H1 (cell line): ENCODE data around the gene BCKDHA. TPM values are rescaled to one million over a fixed set of nuclear protein-coding genes. Genes with fewer than 3 reads are reported as not detected.

Experiments
- CTCF ChIA-PET: fragments of 300-600 bp; sonication (Branson Sonifier 250); formaldehyde crosslinking; loops from one replicate; lab custom pipeline; 2021; ENCODE audit not compliant: partially characterized antibody; lab: Charles Lee
- POLR2A ChIA-PET: fragments of 300-600 bp; sonication (Branson Sonifier 250); formaldehyde crosslinking; loops from one replicate; lab custom pipeline; 2021; ENCODE audit warnings: inconsistent platforms; ENCODE audit not compliant: partially characterized antibody; lab: Charles Lee
- DNase-seq, 2 experiments: peaks; one replicate each; pipeline versions ENCODE4 v3.0.0 to v3.0.0-alpha.2; 2010 to 2022; ENCODE audit warnings: low spot score in 2 of 2, low read depth in 1 of 2, mixed read lengths in 1 of 2
- FAIRE-seq: peaks from 2 replicates; lab custom pipeline; 2011; peaks lifted over from hg19 to GRCh38; lab: Jason Lieb, UNC
- H2AFZ ChIP-seq: 2 replicates; pipeline ENCODE4 v1.8.1; 2012; ENCODE audit warnings: low read length, inconsistent platforms
- H2AK5ac ChIP-seq: 2 replicates; pipeline ENCODE4 v1.6.1; 2013; ENCODE audit warnings: low read depth, low read length
- H2BK120ac ChIP-seq: replicated peaks from 2 replicates; pipeline ENCODE3; 2013; ENCODE audit warnings: low read depth, low read length, inconsistent platforms
- H2BK12ac ChIP-seq: 2 replicates; pipeline ENCODE4 v1.6.1; 2013; ENCODE audit warnings: low read depth, low read length
- H2BK15ac ChIP-seq: 2 replicates; pipeline ENCODE4 v1.6.1; 2013; ENCODE audit warnings: low read length
- H2BK20ac ChIP-seq: 2 replicates; pipeline ENCODE4 v1.6.1; 2013; ENCODE audit warnings: low read length
- H2BK5ac ChIP-seq: 2 replicates; pipeline ENCODE4 v1.6.1; 2013; ENCODE audit warnings: low read depth, low read length
- H3K14ac ChIP-seq: 2 replicates; pipeline ENCODE4 v1.6.1; 2013; ENCODE audit warnings: inconsistent platforms; ENCODE audit not compliant: insufficient read length
- H3K18ac ChIP-seq: 2 replicates; pipeline ENCODE4 v1.6.1; 2013; ENCODE audit warnings: low read length; ENCODE audit errors: extremely low read depth
- H3K23ac ChIP-seq: 2 replicates; pipeline ENCODE4 v1.6.1; 2013; ENCODE audit warnings: inconsistent platforms; ENCODE audit not compliant: insufficient read length
- H3K23me2 ChIP-seq: 2 replicates; pipeline ENCODE4 v1.6.1; 2013; ENCODE audit warnings: low read depth, low read length
- H3K27ac ChIP-seq: 2 replicates; pipeline ENCODE4 v1.6.1; 2011; ENCODE audit warnings: low read depth, low read length, inconsistent platforms
- H3K27me3 ChIP-seq, 4 experiments: replicated peaks in 1 of 4; 1 replicate in 1 of 4; 2 replicates in 3 of 4; pipeline versions ENCODE4 v1.6.1 to v1.8.1; 2011 to 2013; ENCODE audit warnings: low read length in 3 of 4, mild to moderate bottlenecking in 3 of 4, inconsistent platforms in 2 of 4, mixed read lengths in 2 of 4, moderate library complexity in 1 of 4; ENCODE audit not compliant: control insufficient read depth in 3 of 4, insufficient read depth in 3 of 4; ENCODE audit errors: extremely low read depth in 1 of 4
- H3K36me3 ChIP-seq, 4 experiments: 2 replicates each; pipeline versions ENCODE4 v1.6.1 to v1.8.1; 2011 to 2013; ENCODE audit warnings: mild to moderate bottlenecking in 4 of 4, low read length in 3 of 4, moderate library complexity in 2 of 4, control low read depth in 1 of 4, inconsistent platforms in 1 of 4; ENCODE audit not compliant: insufficient read depth in 4 of 4, control insufficient read depth in 2 of 4
- H3K4ac ChIP-seq: replicated peaks from 2 replicates; pipeline ENCODE3; 2013; ENCODE audit warnings: low read length, low read depth, mixed read lengths, inconsistent platforms; ENCODE audit not compliant: insufficient read length
- H3K4me1 ChIP-seq, 4 experiments: replicated peaks in 1 of 4; 1 replicate in 1 of 4; 2 replicates in 3 of 4; pipeline versions ENCODE4 v1.6.1 to v1.8.1; 2011 to 2013; ENCODE audit warnings: low read length in 3 of 4, inconsistent platforms in 2 of 4, mixed read lengths in 1 of 4; ENCODE audit not compliant: insufficient read depth in 4 of 4, control insufficient read depth in 3 of 4
- H3K4me2 ChIP-seq, 2 experiments: 2 replicates each; pipeline versions ENCODE4 v1.6.1 to v1.8.1; 2011 to 2013; ENCODE audit warnings: low read depth in 2 of 2, low read length in 2 of 2, control low read depth in 1 of 2, inconsistent platforms in 1 of 2, mild to moderate bottlenecking in 1 of 2; ENCODE audit not compliant: insufficient read depth in 1 of 2
- H3K4me3 ChIP-seq, 4 experiments: fragments of 200-600, 300-600 bp in 1 of 4; sonication (generic), shearing (Covaris generic), sonication (Bioruptor Twin) in 1 of 4; 2 replicates each; pipeline versions ENCODE4 v1.5.1 to v1.8.1; 2011 to 2016; ENCODE audit warnings: low read length in 4 of 4, low read depth in 3 of 4, control low read depth in 2 of 4, inconsistent platforms in 2 of 4, mild to moderate bottlenecking in 2 of 4, mixed read lengths in 1 of 4, moderate library complexity in 1 of 4; ENCODE audit not compliant: insufficient read depth in 2 of 4; ENCODE audit errors: extremely low read depth in 1 of 4
- H3K56ac ChIP-seq: replicated peaks from 2 replicates; pipeline ENCODE3; 2013; ENCODE audit warnings: low read depth, mild to moderate bottlenecking, mixed read lengths, low read length, inconsistent platforms; ENCODE audit not compliant: insufficient read length
- H3K79me1 ChIP-seq: 2 replicates; pipeline ENCODE4 v1.6.1; 2013; ENCODE audit warnings: low read depth, low read length, control low read depth
- H3K79me2 ChIP-seq, 2 experiments: 2 replicates each; pipeline versions ENCODE4 v1.6.1 to v1.8.1; 2012 to 2013; ENCODE audit warnings: low read length in 2 of 2, mild to moderate bottlenecking in 2 of 2, inconsistent platforms in 1 of 2; ENCODE audit not compliant: insufficient read depth in 2 of 2, control insufficient read depth in 1 of 2
- H3K9ac ChIP-seq, 4 experiments: replicated peaks in 1 of 4; 1 replicate in 1 of 4; 2 replicates in 3 of 4; pipeline versions ENCODE4 v1.6.1 to v1.8.1; 2011 to 2013; ENCODE audit warnings: low read depth in 3 of 4, low read length in 3 of 4, control low read depth in 2 of 4, mild to moderate bottlenecking in 2 of 4, moderate library complexity in 2 of 4, inconsistent platforms in 1 of 4; ENCODE audit errors: extremely low read depth in 1 of 4
- H3K9me3 ChIP-seq, 2 experiments: 2 replicates each; pipeline versions ENCODE4 v1.6.1 to v1.8.1; 2012 to 2013; ENCODE audit warnings: mild to moderate bottlenecking in 2 of 2, moderate library complexity in 2 of 2, control low read depth in 1 of 2, inconsistent platforms in 1 of 2, low read depth in 1 of 2, low read length in 1 of 2, mixed read lengths in 1 of 2; ENCODE audit not compliant: insufficient read depth in 2 of 2
- H4K20me1 ChIP-seq, 2 experiments: replicated peaks in 1 of 2; 2 replicates each; pipeline versions ENCODE3 to v1.8.1; 2011 to 2013; ENCODE audit warnings: inconsistent platforms in 2 of 2, low read length in 2 of 2, mild to moderate bottlenecking in 1 of 2; ENCODE audit not compliant: insufficient read depth in 2 of 2, control insufficient read depth in 1 of 2
- H4K5ac ChIP-seq: 2 replicates; pipeline ENCODE4 v1.6.1; 2013; ENCODE audit warnings: low read length, low read depth, mixed read lengths, inconsistent platforms; ENCODE audit not compliant: insufficient read length
- H4K8ac ChIP-seq: 2 replicates; pipeline ENCODE4 v1.8.0; 2013; ENCODE audit warnings: mild to moderate bottlenecking, moderate library complexity, low read length, inconsistent platforms; ENCODE audit not compliant: insufficient read depth; ENCODE audit errors: extremely low read depth
- H4K91ac ChIP-seq: replicated peaks from 2 replicates; pipeline ENCODE3; 2013; ENCODE audit warnings: low read length, mixed read lengths, inconsistent platforms; ENCODE audit not compliant: insufficient read length
- CBX5 ChIP-seq: fragments of 300-800, 300-1000 bp; sonication (generic); IDR thresholded peaks from 2 replicates; pipeline ENCODE4 v1.7.1; 2016; ENCODE audit warnings: antibody characterized with exemption, low read length, low read depth
- GABPA ChIP-seq: IDR thresholded peaks from 2 replicates; pipeline ENCODE4 v1.6.1; 2011; ENCODE audit warnings: mild to moderate bottlenecking, low read length, moderate library complexity, borderline replicate concordance; ENCODE audit not compliant: insufficient read depth
- JUND ChIP-seq: IDR thresholded peaks from 2 replicates; pipeline ENCODE4 v1.6.1; 2011; ENCODE audit warnings: mild to moderate bottlenecking, improper control_type of control experiment, low read length
- KDM4A ChIP-seq: IDR thresholded peaks from one replicate; pipeline ENCODE4 v1.7.1; 2012; ENCODE audit warnings: low read depth, mild to moderate bottlenecking, moderate library complexity, low read length, inconsistent platforms; ENCODE audit not compliant: severe bottlenecking
- POLR2A ChIP-seq, 2 experiments: IDR thresholded peaks; 1 replicate in 1 of 2; 2 replicates in 1 of 2; pipeline ENCODE4 v1.6.1; 2011; ENCODE audit warnings: low read depth in 2 of 2, low read length in 2 of 2, mild to moderate bottlenecking in 2 of 2; ENCODE audit errors: control extremely low read depth in 1 of 2
- POLR2AphosphoS5 ChIP-seq: IDR thresholded peaks from 2 replicates; pipeline ENCODE4 v1.6.1; 2011; ENCODE audit warnings: low read depth, low read length
- SIN3A ChIP-seq, 2 experiments: IDR thresholded peaks in 1 of 2; conservative IDR thresholded peaks in 1 of 2; 2 replicates each; pipeline ENCODE4 v1.6.1; 2011 to 2012; ENCODE audit warnings: low read length in 2 of 2, improper control_type of control experiment in 1 of 2, low read depth in 1 of 2, mild to moderate bottlenecking in 1 of 2
- SIRT6 ChIP-seq: IDR thresholded peaks from one replicate; pipeline ENCODE4 v1.7.1; 2012; ENCODE audit warnings: low read length, inconsistent platforms
- USF2 ChIP-seq: IDR thresholded peaks from 2 replicates; pipeline ENCODE4 v1.6.1; 2011; ENCODE audit warnings: low read length, improper control_type of control experiment
- WGBS, 2 experiments: shearing (Covaris generic) in 1 of 2; methylation state at CpG; one replicate each; pipeline versions ENCODE4 v1.1.6 to v1.1.7; 2013 to 2015; ENCODE audit warnings: low lambda C conversion rate in 2 of 2, mixed read lengths in 2 of 2, inconsistent platforms in 1 of 2, low coverage in 1 of 2, missing lambda C conversion rate in 1 of 2; ENCODE audit not compliant: insufficient replicate concordance in 2 of 2, insufficient coverage in 1 of 2, insufficient read length in 1 of 2; ENCODE audit errors: extremely low coverage in 1 of 2, missing lambda C conversion rate in 1 of 2; 5-methylcytosine and 5-hydroxymethylcytosine counted together
- polyA plus RNA-seq, 7 experiments: library from polyadenylated mRNA; depleted of rRNA in 3 of 7; stranded (reverse) in 5 of 7; unstranded in 2 of 7; fragments of >200 nt in 5 of 7; fragments of 200-250 nt in 2 of 7; gene quantifications; 1 replicate in 5 of 7; 2 replicates in 1 of 7; 4 replicates in 1 of 7; pipeline versions ENCODE4 v1.2.1 to v1.2.3, GENCODE V29; 2011 to 2013; ENCODE audit warnings: missing spikeins in 2 of 7, mixed read lengths in 2 of 7
- total RNA-seq: library from RNA; stranded (reverse); fragmentation: NEBNext Ultra II Directional; extraction: Animal tissue kit (Norgen Biotek cat#: 25700); gene quantifications from 2 replicates; pipeline ENCODE4 v1.2.1, GENCODE V29; 2021

The BCKDHA gene
- total and polyA plus RNA-seq, 2 of the 8 experiments (the other 6 are each of a cell fraction or from before 2014, with no cell fraction given): 14.2 to 69.6 TPM

DNA sequence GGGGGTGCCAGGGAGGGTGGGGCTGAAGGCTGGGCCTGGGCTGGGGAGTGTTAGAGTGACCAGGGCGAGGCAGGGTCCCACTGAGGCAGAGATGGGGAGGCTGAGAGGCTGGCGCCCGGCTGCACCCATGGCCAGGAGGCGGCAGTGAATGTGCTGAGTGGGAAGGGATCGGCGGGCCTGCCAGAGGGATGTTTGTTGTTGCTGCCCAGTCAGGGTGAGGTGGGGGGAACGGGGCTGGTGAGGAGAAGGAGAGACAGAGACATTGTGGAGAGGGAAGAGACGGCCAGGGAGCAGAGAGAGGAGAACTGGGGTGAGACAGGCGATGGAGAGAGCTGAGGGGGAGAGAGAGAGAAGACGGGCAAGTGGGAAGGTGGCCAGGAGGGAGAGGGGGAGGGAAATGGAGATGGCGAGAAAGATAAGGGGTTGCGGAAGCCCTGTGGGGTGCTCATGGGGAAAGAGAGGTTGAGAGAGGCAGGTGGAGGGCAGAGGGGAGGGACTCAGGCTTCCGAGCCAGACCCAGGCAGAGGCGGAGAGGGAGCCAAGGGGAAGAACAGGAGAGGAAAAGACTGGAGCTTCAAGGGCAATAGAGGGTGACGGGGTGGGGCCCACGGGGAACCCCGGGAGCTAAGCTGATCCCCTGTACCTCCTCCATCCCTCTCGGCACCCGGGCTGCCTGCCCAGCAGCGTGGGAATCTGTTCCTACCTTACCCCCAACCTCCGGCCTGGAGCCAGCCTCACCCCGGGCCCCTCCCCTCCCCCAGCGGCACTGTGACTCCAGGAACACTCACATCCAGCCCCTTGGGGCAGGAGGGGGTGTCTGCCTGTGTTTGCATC lies 30.2 kb downstream of the BCKDHA start:
- Histone ChIP-seq H3K79me1 (no peaks in the 10 kb centered on the region), H3K27me3 (no peaks in the 10 kb centered on the region), H2BK5ac (peak overlapping the region; percentile 56), H3K79me2 (no peaks in the 10 kb centered on the region), H3K4me2 (peak overlapping the region; percentile 84 to 96), H3K18ac (peak overlapping the region; percentile 32; the same call in 1 of the 2 replicates), H3K4ac (peak overlapping the region; percentile 9), H3K36me3 (peaks cover 8 to 16% (median 14%) of the 10 kb centered on the region in 4 experiments; a peak in 6 of 8 replicates), H2AFZ (no peak overlapping the region), H3K14ac (no peak overlapping the region), H4K20me1 (peaks cover 0 to 14% of the 10 kb centered on the region in 2 experiments), H3K56ac (no peak overlapping the region), H3K4me1 (peaks cover 0 to 18% (median 4%) of the 10 kb centered on the region in 4 experiments; a peak in 5 of 7 replicates), H3K27ac (0 out of 2 replicates have a peak overlapping the region, but pooled peaks have one; percentile 18), H3K23me2 (peaks cover 13% of the 10 kb centered on the region), H3K9me3 (no peaks in the 10 kb centered on the region), H2AK5ac (no peak overlapping the region), H2BK15ac (peak overlapping the region; percentile 81; the same call in 1 of the 2 replicates), H2BK120ac (no peak overlapping the region), H3K4me3 (peak overlapping the region; percentile 35 to 77 (median 54); a peak in 7 of 8 replicates), H2BK12ac (peak overlapping the region; percentile 68; the same call in 1 of the 2 replicates), H4K8ac (peak overlapping the region; percentile 57; the same call in 1 of the 2 replicates), H4K91ac (peak overlapping the region; percentile 47), H4K5ac (peak overlapping the region; percentile 1), H3K23ac (no peak overlapping the region), H2BK20ac (no peak overlapping the region), H3K9ac (peak overlapping the region in 3 of 4 experiments; percentile 20 to 58 (median 51); a peak in 2 of 7 replicates)
- DNase-seq (peak in 1 of 2 experiments; percentile 68), FAIRE-seq (no peak)
- TF ChIP-seq SIRT6 (no peak), KDM4A (peak; percentile 33), CBX5 (no peak), USF2 (no peak), POLR2A (IDR thresholded peaks at IDR 0.05; ENCODE audit: control extremely low read depth in 1 of 2, low read depth in 2 of 2, low read length in 2 of 2) (peak in 1 of 2 experiments; percentile 24; a peak in 1 of 3 replicates), POLR2AphosphoS5 (0 out of 2 replicates have a peak, but pooled peaks have one; percentile 5), GABPA (no peak), JUND (no peak), SIN3A (conservative IDR thresholded peaks at IDR 0.05 in 1 of 2, IDR thresholded peaks at IDR 0.05 in 1 of 2; ENCODE audit: low read depth in 1 of 2, low read length in 2 of 2) (0 out of 4 replicates have a peak, but pooled peaks of 1 of the 2 experiments have one; percentile 31)
- WGBS, 2 experiments: 12% methylated on average over 11 of the region's 23 CpGs; no CpG with 5 or more reads in 1 of the 2 experiments
- CTCF ChIA-PET: interaction anchor here (1.0 to 3.8 kb wide), 6 partner anchors 12 to 143 kb away, joined by 3 to 34 read pairs (median 6); partner anchors contain the start of gene DMAC2
- POLR2A ChIA-PET: interaction anchor here (0.6 to 5.1 kb wide), 15 partner anchors 10 to 714 kb away, joined by 3 to 87 read pairs (median 4); partner anchors contain the start of genes B9D2, BCKDHA, DMAC2 and RPS19
